ENCODE data around the gene LAMA3.

LAMA3 gene

GRCh38 chr18:23827681-23828080 lies 138.4 kb downstream of the LAMA3 start:
- no peak for DNase-seq

GRCh38 chr18:23828426-23828825 lies 139.2 kb downstream of the LAMA3 start:
- DNase-seq: peak; percentile 78

GRCh38 chr18:23832911-23833310 lies 143.7 kb downstream of the LAMA3 start:
- DNase-seq: no peak

GRCh38 chr18:23833714-23834113 lies 144.5 kb downstream of the LAMA3 start:
- no peak for DNase-seq

- no peak for DNase-seq
These were observed 145.8 kb downstream of the LAMA3 start for GRCh38 chr18:23835091-23835490.

GRCh38 chr18:23835506-23835905 lies 146.3 kb downstream of the LAMA3 start:
- DNase-seq: no peak

- no peak for DNase-seq
These were observed 148.3 kb downstream of the LAMA3 start for GRCh38 chr18:23837591-23837990.

GRCh38 chr18:23838233-23838632 lies 149.0 kb downstream of the LAMA3 start:
- DNase-seq: no peak

- no peak for DNase-seq
These were observed 149.6 kb downstream of the LAMA3 start for GRCh38 chr18:23838801-23839366.

GRCh38 chr18:23842305-23842704 lies 153.1 kb downstream of the LAMA3 start:
- no peak for DNase-seq

- DNase-seq: no peak
These were observed 155.9 kb downstream of the LAMA3 start for GRCh38 chr18:23844991-23845680.

GRCh38 chr18:23845988-23846630 lies 156.9 kb downstream of the LAMA3 start:
- DNase-seq: no peak

GRCh38 chr18:23847321-23847986 lies 158.2 kb downstream of the LAMA3 start:
- DNase-seq: no peak

GRCh38 chr18:23849141-23849540 lies 159.9 kb downstream of the LAMA3 start:
- DNase-seq: no peak

- DNase-seq: no peak
These were observed 161.0 kb downstream of the LAMA3 start for GRCh38 chr18:23850215-23850614.

GRCh38 chr18:23851470-23852002 lies 162.3 kb downstream of the LAMA3 start:
- no peak for DNase-seq

GRCh38 chr18:23852236-23853045 lies 163.2 kb downstream of the LAMA3 start:
- DNase-seq: no peak

GRCh38 chr18:23853448-23854195 lies 164.4 kb downstream of the LAMA3 start:
- DNase-seq: no peak

GRCh38 chr18:23855721-23856120 lies 166.5 kb downstream of the LAMA3 start:
- no peak for DNase-seq

GRCh38 chr18:23856466-23857163 lies 167.4 kb downstream of the LAMA3 start:
- no peak for DNase-seq

GRCh38 chr18:23857164-23857552 lies 167.9 kb downstream of the LAMA3 start:
- DNase-seq: no peak
